CD4-positive, alpha-beta memory T cell (primary cell): ENCODE data around the gene SSU72. TPM values are rescaled to one million over a fixed set of nuclear protein-coding genes. Genes with fewer than 3 reads are reported as not detected.
A peak's percentile ranks its signal among the peaks of the same experiment; 100 is the strongest.
"Not testable (repeated sequence)": the region's sequence is repeated elsewhere in the genome, so short reads cannot be mapped to it uniquely, and the experiment has no call there.

ENCODE experiments used
- CTCF ChIA-PET: fragments of 350-600 bp; sonication (Branson Sonifier 250); formaldehyde crosslinking; loops from one replicate; lab custom pipeline; 2021; ENCODE audit warnings: inconsistent platforms; ENCODE audit not compliant: partially characterized antibody; lab: Charles Lee
- POLR2A ChIA-PET: fragments of 350-600 bp; sonication (Branson Sonifier 250); formaldehyde crosslinking; loops from one replicate; lab custom pipeline; 2021; ENCODE audit not compliant: partially characterized antibody; lab: Charles Lee
- DNase-seq, 5 donors: peaks; one replicate each; pipeline versions ENCODE4 v3.0.0 to v3.0.0-alpha.2; 2020 to 2022; ENCODE audit warnings: mixed read lengths in 1 of 5
- H3K27ac ChIP-seq: one replicate; pipeline ENCODE4 v1.7.0; 2013; ENCODE audit warnings: low read depth, low read length
- H3K27me3 ChIP-seq: 2 replicates; pipeline ENCODE4 v1.7.0; 2013; ENCODE audit warnings: mild to moderate bottlenecking, low read length, moderate library complexity; ENCODE audit not compliant: insufficient read depth
- H3K36me3 ChIP-seq: 2 replicates; pipeline ENCODE4 v1.7.0; 2013; ENCODE audit warnings: mild to moderate bottlenecking, low read length, moderate library complexity; ENCODE audit not compliant: insufficient read depth
- H3K4me1 ChIP-seq: 2 replicates; pipeline ENCODE4 v1.7.0; 2013; ENCODE audit warnings: mild to moderate bottlenecking, low read length, moderate library complexity; ENCODE audit not compliant: insufficient read depth
- H3K4me3 ChIP-seq, 2 donors: one replicate each; pipeline ENCODE4 v1.7.0; 2013; ENCODE audit warnings: low read length in 2 of 2, mild to moderate bottlenecking in 1 of 2
- H3K9me3 ChIP-seq, 2 donors: one replicate each; pipeline ENCODE4 v1.7.0; 2013; ENCODE audit warnings: low read length in 2 of 2, control low read depth in 1 of 2; ENCODE audit not compliant: control insufficient read depth in 1 of 2
- H3K27ac Mint-ChIP-seq, 7 donors: one replicate each; pipeline ENCODE4 v1.8.0; 2020 to 2021; ENCODE audit warnings: mixed read lengths in 7 of 7, mild to moderate bottlenecking in 6 of 7, inconsistent platforms in 3 of 7, moderate library complexity in 3 of 7
- H3K27me3 Mint-ChIP-seq, 2 donors: one replicate each; pipeline ENCODE4 v1.8.0; 2020 to 2021; ENCODE audit warnings: mixed read lengths in 2 of 2
- H3K36me3 Mint-ChIP-seq, 2 donors: one replicate each; pipeline ENCODE4 v1.8.0; 2020 to 2021; ENCODE audit warnings: mixed read lengths in 2 of 2, inconsistent platforms in 1 of 2, mild to moderate bottlenecking in 1 of 2
- H3K4me1 Mint-ChIP-seq, 4 donors: one replicate each; pipeline ENCODE4 v1.8.0; 2020 to 2021; ENCODE audit warnings: mixed read lengths in 4 of 4, mild to moderate bottlenecking in 1 of 4
- H3K4me3 Mint-ChIP-seq, 8 donors: one replicate each; pipeline ENCODE4 v1.8.0; 2020 to 2021; ENCODE audit warnings: mixed read lengths in 8 of 8, mild to moderate bottlenecking in 7 of 8, moderate library complexity in 6 of 8, inconsistent platforms in 3 of 8
- H3K9me3 Mint-ChIP-seq, 8 donors: one replicate each; pipeline ENCODE4 v1.8.0; 2020 to 2021; ENCODE audit warnings: mixed read lengths in 8 of 8, mild to moderate bottlenecking in 5 of 8, inconsistent platforms in 3 of 8, moderate library complexity in 1 of 8
- intact Hi-C: fragments of 100-400 bp; cut with micrococcal nuclease; formaldehyde crosslinking; loops from one replicate; pipeline ENCODE4 v1.15.1; 2023
- polyA plus RNA-seq, 2 donors: library from polyadenylated mRNA; unstranded; fragments of 300-500 nt; fragmentation: Illumina TruSeq; gene quantifications; one replicate each; pipeline ENCODE4 v1.2.3, GENCODE V29; 2021
- total RNA-seq, 2 experiments: library from RNA; stranded (reverse); gene quantifications; one replicate each; pipeline ENCODE4 v1.2.3, GENCODE V29; 2021

Gene SSU72
- total and polyA plus RNA-seq, 4 experiments from 2014 or later: 128 to 209 (median 167) TPM

- intact Hi-C loops, H3K9me3 ChIP-seq, DNase-seq, CTCF ChIA-PET, H3K9me3 Mint-ChIP-seq, H3K4me3 ChIP-seq, H3K4me3 Mint-ChIP-seq, H3K36me3 ChIP-seq, H3K27me3 ChIP-seq, H3K27ac Mint-ChIP-seq, H3K27me3 Mint-ChIP-seq, H3K27ac ChIP-seq, H3K4me1 ChIP-seq, H3K36me3 Mint-ChIP-seq, POLR2A ChIA-PET: not testable (repeated sequence)
- peaks cover 12 to 30% (median 19%) of the 10 kb centered on the region in 4 donors for H3K4me1 Mint-ChIP-seq
These were observed 65.7 kb downstream of the SSU72 start for GRCh38 chr1:1508775-1509464.

DNA sequence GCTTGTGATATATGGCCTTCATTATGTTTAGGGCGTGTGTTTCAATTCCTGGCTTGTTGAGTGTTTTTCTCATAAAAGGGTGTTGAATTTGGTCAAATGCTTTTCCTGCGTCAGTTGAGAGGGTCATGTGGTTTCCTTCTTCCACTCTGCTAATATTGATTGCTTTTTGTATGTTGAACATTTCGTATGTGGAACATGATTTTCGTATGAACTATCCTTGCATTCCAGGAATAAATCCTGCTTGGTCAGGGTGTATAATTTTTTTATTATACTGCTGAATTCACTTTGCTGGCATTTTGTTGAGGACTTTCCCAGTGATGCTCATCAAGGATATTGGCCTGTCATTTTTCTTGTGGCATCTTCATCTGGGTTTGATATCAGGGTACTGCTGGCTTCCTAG is 67.4 kb downstream of the SSU72 start:
- H3K9me3 ChIP-seq: no peaks in the 10 kb centered on the region
- CTCF ChIA-PET: no interaction called here
- H3K36me3 Mint-ChIP-seq: peaks cover 0 to 5% of the 10 kb centered on the region in 2 donors
- H3K27ac ChIP-seq: no peak overlapping the region
- peak overlapping the region in 1 of 7 donors; percentile 48 for H3K27ac Mint-ChIP-seq
- H3K4me3 ChIP-seq: no peak overlapping the region
- POLR2A ChIA-PET: no interaction called here
- peaks cover 0 to 5% (median 0%) of the 10 kb centered on the region in 8 donors for H3K9me3 Mint-ChIP-seq
- no peaks in the 10 kb centered on the region for H3K27me3 ChIP-seq
- H3K4me1 Mint-ChIP-seq: peaks cover 12 to 27% (median 17%) of the 10 kb centered on the region in 4 donors
- no peak for DNase-seq
- no peaks in the 10 kb centered on the region for H3K36me3 ChIP-seq
- intact Hi-C loops: no loop called here
- H3K4me1 ChIP-seq: peaks cover 9% of the 10 kb centered on the region
- H3K27me3 Mint-ChIP-seq: no peaks in the 10 kb centered on the region
- H3K4me3 Mint-ChIP-seq: peak overlapping the region in 1 of 8 donors; percentile 10

DNA sequence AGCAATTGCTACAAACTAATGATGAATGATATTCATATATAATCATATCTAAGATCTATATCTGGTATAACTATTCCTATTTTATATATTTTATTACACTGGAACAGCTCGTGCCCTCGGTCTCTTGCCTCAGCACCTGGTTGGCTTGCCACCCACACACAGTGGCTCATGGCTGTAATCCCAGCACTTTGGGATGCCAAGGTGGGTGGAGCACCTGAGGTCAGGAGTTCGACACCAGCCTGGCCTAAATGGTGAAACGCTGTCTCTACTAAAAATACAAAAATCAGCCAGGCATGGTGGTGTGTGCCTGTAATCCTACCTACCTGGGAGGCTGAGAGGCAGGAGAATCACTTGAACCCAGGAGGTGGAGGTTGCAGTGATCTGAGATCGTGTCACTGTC is 68.9 kb downstream of the SSU72 start:
- CTCF ChIA-PET, H3K36me3 ChIP-seq, H3K27ac ChIP-seq, H3K9me3 ChIP-seq, H3K4me3 ChIP-seq, DNase-seq, H3K9me3 Mint-ChIP-seq, H3K27me3 ChIP-seq, H3K27me3 Mint-ChIP-seq, H3K36me3 Mint-ChIP-seq, H3K4me1 ChIP-seq, intact Hi-C loops: not testable (repeated sequence)
- POLR2A ChIA-PET: interaction anchor here (1.0 kb wide), 1 partner anchor 125 kb away, joined by 3 read pairs; no protein-coding TSS in a partner anchor
- peak overlapping the region; percentile 48 to 92 (median 85) for H3K4me3 Mint-ChIP-seq
- peak overlapping the region in 6 of 7 donors; percentile 68 to 95 (median 84) for H3K27ac Mint-ChIP-seq
- H3K4me1 Mint-ChIP-seq: peaks cover 7 to 16% (median 12%) of the 10 kb centered on the region in 4 donors

GRCh38 chr1:1505366-1505798 is 69.3 kb downstream of the SSU72 start:
- DNase-seq, H3K9me3 Mint-ChIP-seq, H3K9me3 ChIP-seq, H3K27me3 ChIP-seq, H3K36me3 Mint-ChIP-seq, intact Hi-C loops, H3K36me3 ChIP-seq, H3K4me1 ChIP-seq, H3K27me3 Mint-ChIP-seq, H3K4me3 ChIP-seq: not testable (repeated sequence)
- Mint-ChIP-seq H3K27ac (peak overlapping the region; percentile 75 to 95 (median 89)), H3K4me1 (peaks cover 6 to 14% (median 11%) of the 10 kb centered on the region in 4 donors), H3K4me3 (peak overlapping the region; percentile 66 to 92 (median 88))
- ChIA-PET POLR2A (interaction anchor here (1.0 kb wide), 1 partner anchor 126 kb away, joined by 3 read pairs; no protein-coding TSS in a partner anchor), CTCF (interaction anchor here (0.9 kb wide), 2 partner anchors 35 to 105 kb away, joined by 3 to 4 read pairs; no protein-coding TSS in a partner anchor)
- H3K27ac ChIP-seq: peak overlapping the region; percentile 26

DNA sequence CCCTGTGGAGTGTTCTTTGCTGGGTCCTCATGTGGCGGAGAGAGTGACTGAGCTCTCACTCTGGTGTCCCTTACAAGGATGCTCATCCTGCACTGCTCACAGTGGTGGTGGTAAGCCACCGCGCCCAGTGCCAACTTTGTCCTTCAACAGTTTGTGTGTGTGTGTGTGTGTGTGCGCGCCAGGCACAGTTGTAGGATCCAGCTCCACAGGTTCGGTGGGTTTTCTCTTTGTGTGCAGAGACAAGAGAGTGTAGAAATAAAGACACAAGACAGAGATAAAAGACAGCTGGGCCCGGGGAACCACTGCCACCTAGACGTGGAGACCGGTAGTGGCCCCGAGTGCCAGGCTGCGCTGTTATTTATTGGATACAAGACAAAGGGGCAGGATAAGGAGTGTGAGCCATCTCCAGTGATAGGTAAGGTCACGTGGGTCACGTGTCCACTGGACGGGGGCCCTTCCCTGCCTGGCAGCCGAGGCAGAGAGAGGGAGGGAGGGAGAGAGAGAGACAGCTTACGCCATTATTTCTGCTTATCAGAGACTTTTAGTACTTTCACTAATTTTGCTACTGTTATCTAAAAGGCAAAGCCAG is 69.8 kb downstream of the SSU72 start:
- peak overlapping the region; percentile 66 to 92 (median 88) for H3K4me3 Mint-ChIP-seq
- H3K27me3 Mint-ChIP-seq, intact Hi-C loops, H3K9me3 ChIP-seq, H3K4me3 ChIP-seq, H3K36me3 ChIP-seq, H3K4me1 ChIP-seq, H3K9me3 Mint-ChIP-seq, H3K27me3 ChIP-seq, H3K36me3 Mint-ChIP-seq: not testable (repeated sequence)
- H3K27ac Mint-ChIP-seq: peak overlapping the region; percentile 75 to 95 (median 89)
- DNase-seq: peak; percentile 69 to 86 (median 76)
- H3K4me1 Mint-ChIP-seq: peaks cover 6 to 14% (median 11%) of the 10 kb centered on the region in 4 donors
- CTCF ChIA-PET: interaction anchor here (0.5 to 0.9 kb wide), 5 partner anchors 33 to 200 kb away, joined by 3 to 4 read pairs (median 3); no protein-coding TSS in a partner anchor
- peak overlapping the region; percentile 26 for H3K27ac ChIP-seq
- POLR2A ChIA-PET: interaction anchor here (1.0 kb wide), 1 partner anchor 126 kb away, joined by 3 read pairs; no protein-coding TSS in a partner anchor

- H3K4me1 Mint-ChIP-seq, POLR2A ChIA-PET, CTCF ChIA-PET, H3K4me1 ChIP-seq, H3K4me3 Mint-ChIP-seq, intact Hi-C loops, DNase-seq, H3K27me3 Mint-ChIP-seq, H3K27ac Mint-ChIP-seq, H3K9me3 ChIP-seq, H3K27ac ChIP-seq, H3K27me3 ChIP-seq, H3K4me3 ChIP-seq: not testable (repeated sequence)
- Mint-ChIP-seq H3K36me3 (peaks cover 22 to 30% of the 10 kb centered on the region in 2 donors), H3K9me3 (peaks cover 0 to 17% (median 8%) of the 10 kb centered on the region in 8 donors)
- peaks cover 11% of the 10 kb centered on the region for H3K36me3 ChIP-seq
These were observed 79.1 kb downstream of the SSU72 start for GRCh38 chr1:1495461-1495975.

DNA sequence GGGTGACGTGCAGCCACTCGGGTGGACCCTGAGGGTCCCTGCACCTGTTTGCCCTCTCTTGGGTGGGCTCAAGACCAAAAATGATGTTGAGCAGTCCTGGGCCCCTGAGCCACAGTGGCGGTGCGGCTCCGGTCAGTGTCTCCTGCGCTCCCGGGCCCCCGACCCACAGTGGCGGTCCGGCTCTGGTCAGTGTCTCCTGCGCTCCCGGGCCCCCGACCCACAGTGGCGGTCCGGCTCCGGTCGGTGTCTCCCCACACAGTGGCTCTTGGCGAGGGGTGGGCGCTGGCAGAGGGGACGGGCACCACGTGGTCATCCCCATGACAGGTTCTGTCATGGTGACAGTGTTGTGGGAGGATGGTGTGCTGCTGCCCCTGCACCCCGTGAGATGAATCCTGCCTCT is 80.4 kb downstream of the SSU72 start:
- H3K27me3 Mint-ChIP-seq, H3K4me3 ChIP-seq, H3K27ac Mint-ChIP-seq, H3K4me1 Mint-ChIP-seq, CTCF ChIA-PET, H3K27ac ChIP-seq, H3K27me3 ChIP-seq, H3K4me1 ChIP-seq, H3K9me3 ChIP-seq, POLR2A ChIA-PET, DNase-seq, H3K4me3 Mint-ChIP-seq, intact Hi-C loops: not testable (repeated sequence)
- Mint-ChIP-seq H3K36me3 (peaks cover 26 to 37% of the 10 kb centered on the region in 2 donors), H3K9me3 (peaks cover 0 to 17% (median 8%) of the 10 kb centered on the region in 8 donors)
- peaks cover 14% of the 10 kb centered on the region for H3K36me3 ChIP-seq
